Neural crest cell (in vitro differentiated cells): ENCODE measurements around the gene NDUFAF2. TPM values are rescaled to one million over a fixed set of nuclear protein-coding genes. Genes with fewer than 3 reads are reported as not detected.

Experiments used
- DNase-seq: peaks from one replicate; pipeline ENCODE4 v3.0.0; 2021; ENCODE audit warnings: low read depth, mixed read lengths, low spot score
- H3K27ac Mint-ChIP-seq: one replicate; pipeline ENCODE4 v1.8.0; 2021; ENCODE audit warnings: mild to moderate bottlenecking, mixed read lengths; ENCODE audit not compliant: unreplicated experiment
- H3K27me3 Mint-ChIP-seq: 2 replicates; pipeline ENCODE4 v1.8.0; 2021; ENCODE audit warnings: low read depth, mild to moderate bottlenecking, mixed read lengths
- H3K36me3 Mint-ChIP-seq: 2 replicates; pipeline ENCODE4 v1.8.0; 2021; ENCODE audit warnings: low read depth, mild to moderate bottlenecking, mixed read lengths
- H3K4me1 Mint-ChIP-seq: 2 replicates; pipeline ENCODE4 v1.8.0; 2021; ENCODE audit warnings: mixed read lengths
- H3K4me3 Mint-ChIP-seq: one replicate; pipeline ENCODE4 v1.8.0; 2021; ENCODE audit warnings: mild to moderate bottlenecking, mixed read lengths
- H3K9me3 Mint-ChIP-seq: 2 replicates; pipeline ENCODE4 v1.8.0; 2021; ENCODE audit warnings: mixed read lengths
- total RNA-seq: library from RNA; stranded (reverse); gene quantifications from 2 replicates; pipeline ENCODE4 v1.2.1, GENCODE V29; 2021
- TF ChIP-seq, protein P1 (sequence below): fragments of 200-600 bp; sonication (generic); conservative IDR thresholded peaks from 2 replicates; pipeline ENCODE4 v1.5.0; 2021; ENCODE audit warnings: antibody characterized with exemption, mild to moderate bottlenecking

The NDUFAF2 gene
- total RNA-seq, 1 donor from 2014 or later = 37.7 TPM

DNA sequence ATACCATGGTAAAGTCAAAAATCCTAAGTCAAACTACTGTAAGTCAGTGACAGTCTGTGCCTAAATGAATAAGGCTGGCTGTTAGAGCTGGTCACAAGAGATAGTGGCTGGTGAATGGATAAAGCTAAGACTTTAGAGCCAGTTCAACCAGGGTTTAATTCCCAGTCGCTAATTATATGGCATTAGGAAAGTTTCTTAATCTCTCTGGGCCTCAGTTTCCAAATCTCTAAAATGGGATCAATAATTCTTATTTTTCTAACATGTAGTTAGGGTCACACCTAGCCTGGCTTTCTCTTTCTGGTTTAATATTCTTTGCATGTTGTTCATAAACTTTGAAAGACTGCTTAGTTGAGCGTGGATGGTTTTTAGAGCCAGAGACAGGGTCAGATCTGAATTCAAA is 152.5 kb downstream of the NDUFAF2 start:
- no peak for DNase-seq
- Mint-ChIP-seq H3K27ac (no peak overlapping the region), H3K9me3 (peaks cover 7% of the 10 kb centered on the region), H3K4me3 (no peak overlapping the region), H3K27me3 (no peaks in the 10 kb centered on the region), H3K4me1 (no peaks in the 10 kb centered on the region), H3K36me3 (peaks cover 17% of the 10 kb centered on the region)
- TF ChIP-seq, protein P1, sequence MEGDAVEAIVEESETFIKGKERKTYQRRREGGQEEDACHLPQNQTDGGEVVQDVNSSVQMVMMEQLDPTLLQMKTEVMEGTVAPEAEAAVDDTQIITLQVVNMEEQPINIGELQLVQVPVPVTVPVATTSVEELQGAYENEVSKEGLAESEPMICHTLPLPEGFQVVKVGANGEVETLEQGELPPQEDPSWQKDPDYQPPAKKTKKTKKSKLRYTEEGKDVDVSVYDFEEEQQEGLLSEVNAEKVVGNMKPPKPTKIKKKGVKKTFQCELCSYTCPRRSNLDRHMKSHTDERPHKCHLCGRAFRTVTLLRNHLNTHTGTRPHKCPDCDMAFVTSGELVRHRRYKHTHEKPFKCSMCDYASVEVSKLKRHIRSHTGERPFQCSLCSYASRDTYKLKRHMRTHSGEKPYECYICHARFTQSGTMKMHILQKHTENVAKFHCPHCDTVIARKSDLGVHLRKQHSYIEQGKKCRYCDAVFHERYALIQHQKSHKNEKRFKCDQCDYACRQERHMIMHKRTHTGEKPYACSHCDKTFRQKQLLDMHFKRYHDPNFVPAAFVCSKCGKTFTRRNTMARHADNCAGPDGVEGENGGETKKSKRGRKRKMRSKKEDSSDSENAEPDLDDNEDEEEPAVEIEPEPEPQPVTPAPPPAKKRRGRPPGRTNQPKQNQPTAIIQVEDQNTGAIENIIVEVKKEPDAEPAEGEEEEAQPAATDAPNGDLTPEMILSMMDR = no peak

DNA sequence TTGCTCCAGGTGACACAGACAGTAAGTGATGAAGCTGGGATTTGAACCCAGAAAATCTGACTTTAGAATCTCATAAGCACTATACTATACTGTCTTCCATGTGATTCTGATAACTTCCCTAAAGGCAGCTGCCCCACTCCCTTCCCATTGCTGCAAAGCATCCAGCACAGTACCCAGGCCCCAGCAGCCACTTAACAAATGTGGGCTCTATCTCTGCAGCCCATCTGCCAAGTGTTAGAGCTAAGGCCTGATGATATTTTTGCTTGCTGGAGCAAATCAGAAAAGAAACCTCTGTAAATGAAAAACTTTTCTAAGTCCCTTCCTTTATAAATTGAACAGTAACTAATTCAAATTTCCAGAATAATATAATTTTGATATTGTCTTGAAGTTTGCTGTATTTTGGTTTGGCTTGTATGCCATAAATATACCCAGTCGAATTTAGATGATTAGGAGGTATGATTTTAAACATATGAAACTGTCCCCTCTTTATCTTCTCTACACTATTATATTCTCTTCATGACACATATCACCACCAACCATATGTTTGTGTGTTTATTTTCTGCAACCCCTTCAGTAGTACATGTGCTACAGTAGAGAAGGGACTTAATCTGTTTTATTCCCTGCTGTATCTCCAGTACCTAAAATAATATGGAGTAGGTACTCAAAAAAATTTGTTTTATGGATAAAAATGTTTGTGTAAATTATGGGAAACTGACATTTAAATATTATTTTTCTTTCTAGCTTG is 153.4 kb downstream of the NDUFAF2 start:
- Mint-ChIP-seq H3K27ac (peak overlapping the region; percentile 62), H3K4me3 (no peak overlapping the region), H3K9me3 (peaks cover 10% of the 10 kb centered on the region), H3K36me3 (peaks cover 24% of the 10 kb centered on the region), H3K4me1 (no peaks in the 10 kb centered on the region), H3K27me3 (no peaks in the 10 kb centered on the region)
- DNase-seq = no peak
- TF ChIP-seq, protein P1 = no peak

DNA sequence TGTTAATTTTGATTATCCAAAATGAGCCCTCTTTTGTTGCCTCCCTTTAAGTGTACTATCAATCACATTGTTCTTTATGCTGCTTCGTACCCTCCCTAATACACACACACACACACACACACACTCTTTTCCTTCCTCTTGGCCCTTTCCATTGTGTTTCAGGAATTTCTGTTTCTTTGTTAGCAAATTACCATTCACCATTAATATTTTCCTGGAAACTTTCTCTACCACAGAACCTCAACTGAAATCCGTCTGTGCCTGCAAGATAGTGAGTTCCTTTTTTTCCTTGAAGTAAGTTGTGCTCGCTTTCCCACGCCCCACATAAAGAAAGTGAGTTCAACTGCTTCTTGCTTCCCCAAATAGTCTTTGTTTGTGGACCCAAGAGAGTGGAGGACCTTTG is 155.4 kb downstream of the NDUFAF2 start:
- H3K27ac Mint-ChIP-seq = peak overlapping the region; percentile 6
- DNase-seq = no peak
- H3K27me3 Mint-ChIP-seq = no peaks in the 10 kb centered on the region
- H3K4me3 Mint-ChIP-seq = no peak overlapping the region
- peaks cover 24% of the 10 kb centered on the region for H3K36me3 Mint-ChIP-seq
- H3K4me1 Mint-ChIP-seq = no peaks in the 10 kb centered on the region
- TF ChIP-seq, protein P1 = no peak
- H3K9me3 Mint-ChIP-seq = peaks cover 10% of the 10 kb centered on the region

DNA sequence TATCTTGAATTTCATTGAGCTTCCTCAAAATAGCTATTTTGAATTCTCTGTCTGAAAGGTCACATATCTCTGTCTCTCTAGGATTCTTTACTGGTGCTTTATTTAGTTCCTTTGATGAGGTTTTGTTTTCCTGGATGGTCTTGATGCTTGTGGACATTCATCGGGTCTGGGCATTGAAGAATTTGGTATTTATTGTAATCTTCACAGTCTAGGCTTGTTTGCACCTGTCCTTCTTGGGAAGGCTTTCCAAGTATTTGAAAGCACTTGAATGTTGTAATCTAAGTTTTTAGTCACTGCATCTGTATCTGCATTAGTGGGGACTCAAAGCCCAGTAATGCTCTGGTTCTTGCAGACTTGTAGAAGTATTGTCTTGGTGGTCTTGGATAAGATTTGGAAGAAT is 169.4 kb downstream of the NDUFAF2 start:
- Mint-ChIP-seq H3K4me1 (no peaks in the 10 kb centered on the region), H3K27ac (no peak overlapping the region), H3K27me3 (no peaks in the 10 kb centered on the region), H3K36me3 (peaks cover 5% of the 10 kb centered on the region), H3K4me3 (no peak overlapping the region), H3K9me3 (peaks cover 11% of the 10 kb centered on the region)
- no peak for DNase-seq
- TF ChIP-seq, protein P1 = no peak

DNA sequence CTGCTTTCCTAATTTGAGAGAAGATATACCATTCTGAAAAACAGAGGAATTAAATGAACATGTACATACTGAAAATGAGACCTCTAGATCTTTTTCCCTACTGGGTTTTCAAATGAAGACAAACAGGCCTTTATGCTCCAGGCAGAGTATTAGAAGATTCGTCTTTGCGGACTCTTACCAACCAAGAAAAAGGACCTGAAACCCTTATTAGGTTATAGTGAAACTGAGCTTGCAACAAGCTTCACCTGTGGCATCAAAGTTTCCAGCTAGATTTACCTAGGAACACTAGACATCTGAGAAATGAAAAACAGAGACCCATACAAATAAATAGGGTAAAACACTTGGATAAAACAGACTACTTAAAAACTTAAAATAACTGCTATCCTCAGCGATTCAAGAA is 171.0 kb downstream of the NDUFAF2 start:
- Mint-ChIP-seq H3K4me1 (no peaks in the 10 kb centered on the region), H3K9me3 (peaks cover 9% of the 10 kb centered on the region), H3K36me3 (peaks cover 5% of the 10 kb centered on the region), H3K27ac (no peak overlapping the region), H3K27me3 (no peaks in the 10 kb centered on the region), H3K4me3 (no peak overlapping the region)
- TF ChIP-seq, protein P1 = no peak
- DNase-seq = no peak
